IPS-18a (cell line): Measurements from ENCODE around the gene PRDM12.

Source experiments
- H3K27ac ChIP-seq: one replicate; pipeline ENCODE4 v1.5.1; 2013; ENCODE audit warnings: low read length
- H3K27me3 ChIP-seq: one replicate; pipeline ENCODE4 v1.6.1; 2013; ENCODE audit warnings: mild to moderate bottlenecking, low read length; ENCODE audit not compliant: control insufficient read depth, insufficient read depth
- H3K36me3 ChIP-seq: one replicate; pipeline ENCODE4 v1.6.1; 2013; ENCODE audit warnings: low read depth, low read length; ENCODE audit not compliant: control insufficient read depth
- H3K4me1 ChIP-seq: one replicate; pipeline ENCODE4 v1.6.1; 2013; ENCODE audit warnings: low read depth, low read length; ENCODE audit not compliant: control insufficient read depth
- H3K4me3 ChIP-seq: one replicate; pipeline ENCODE4 v1.5.1; 2013; ENCODE audit warnings: low read length
- H3K9ac ChIP-seq: one replicate; pipeline ENCODE4 v1.6.1; 2013; ENCODE audit warnings: mild to moderate bottlenecking, low read length, moderate library complexity
- H3K9me3 ChIP-seq: one replicate; pipeline ENCODE4 v1.6.1; 2013; ENCODE audit warnings: low read depth, low read length; ENCODE audit not compliant: control insufficient read depth

Gene PRDM12

GRCh38 chr9:130639124-130639765 is 25.1 kb upstream of the PRDM12 start:
- Histone ChIP-seq H3K36me3 (peaks cover 26% of the 10 kb centered on the region), H3K27me3 (no peaks in the 10 kb centered on the region), H3K9ac (no peak overlapping the region), H3K9me3 (no peaks in the 10 kb centered on the region), H3K4me3 (no peak overlapping the region), H3K27ac (no peak overlapping the region), H3K4me1 (peaks cover 4% of the 10 kb centered on the region)

- Histone ChIP-seq H3K27ac (no peak overlapping the region), H3K27me3 (no peaks in the 10 kb centered on the region), H3K36me3 (peaks cover 21% of the 10 kb centered on the region), H3K9ac (no peak overlapping the region), H3K4me3 (no peak overlapping the region), H3K9me3 (no peaks in the 10 kb centered on the region), H3K4me1 (peaks cover 4% of the 10 kb centered on the region)
Measured at GRCh38 chr9:130639866-130640555, 24.4 kb upstream of the PRDM12 start.

GRCh38 chr9:130640681-130641080 is 23.7 kb upstream of the PRDM12 start:
- Histone ChIP-seq H3K9me3 (no peaks in the 10 kb centered on the region), H3K9ac (no peak overlapping the region), H3K27me3 (no peaks in the 10 kb centered on the region), H3K36me3 (peaks cover 17% of the 10 kb centered on the region), H3K4me1 (peaks cover 4% of the 10 kb centered on the region), H3K27ac (no peak overlapping the region), H3K4me3 (no peak overlapping the region)

GRCh38 chr9:130642926-130643325 is 21.5 kb upstream of the PRDM12 start:
- no peak overlapping the region for H3K27ac ChIP-seq
- no peaks in the 10 kb centered on the region for H3K9me3 ChIP-seq
- H3K4me3 ChIP-seq, result no peak overlapping the region
- H3K9ac ChIP-seq, result no peak overlapping the region
- H3K36me3 ChIP-seq, result no peaks in the 10 kb centered on the region
- H3K27me3 ChIP-seq, result no peaks in the 10 kb centered on the region
- peaks cover 4% of the 10 kb centered on the region for H3K4me1 ChIP-seq

GRCh38 chr9:130651221-130651620 is 13.2 kb upstream of the PRDM12 start:
- H3K27ac ChIP-seq, result no peak overlapping the region
- no peaks in the 10 kb centered on the region for H3K9me3 ChIP-seq
- H3K4me3 ChIP-seq, result no peak overlapping the region
- H3K27me3 ChIP-seq, result peaks cover 17% of the 10 kb centered on the region
- no peak overlapping the region for H3K9ac ChIP-seq
- H3K36me3 ChIP-seq, result no peaks in the 10 kb centered on the region
- no peaks in the 10 kb centered on the region for H3K4me1 ChIP-seq

- H3K4me1 ChIP-seq, result no peaks in the 10 kb centered on the region
- H3K27me3 ChIP-seq, result peaks cover 22% of the 10 kb centered on the region
- H3K27ac ChIP-seq, result no peak overlapping the region
- no peak overlapping the region for H3K4me3 ChIP-seq
- no peaks in the 10 kb centered on the region for H3K9me3 ChIP-seq
- H3K9ac ChIP-seq, result no peak overlapping the region
- H3K36me3 ChIP-seq, result no peaks in the 10 kb centered on the region
Measured at GRCh38 chr9:130651752-130652151, 12.6 kb upstream of the PRDM12 start.

- Histone ChIP-seq H3K27ac (no peak overlapping the region), H3K9ac (no peak overlapping the region), H3K36me3 (no peaks in the 10 kb centered on the region), H3K27me3 (peaks cover 53% of the 10 kb centered on the region), H3K4me1 (no peaks in the 10 kb centered on the region), H3K4me3 (no peak overlapping the region), H3K9me3 (no peaks in the 10 kb centered on the region)
Measured at GRCh38 chr9:130654879-130655278, 9.5 kb upstream of the PRDM12 start.

- H3K9ac ChIP-seq, result no peak overlapping the region
- H3K4me3 ChIP-seq, result peak overlapping the region; percentile 17
- H3K27ac ChIP-seq, result no peak overlapping the region
- H3K4me1 ChIP-seq, result peaks cover 10% of the 10 kb centered on the region
- H3K27me3 ChIP-seq, result peaks cover 95% of the 10 kb centered on the region
- no peaks in the 10 kb centered on the region for H3K36me3 ChIP-seq
- H3K9me3 ChIP-seq, result no peaks in the 10 kb centered on the region
Measured at GRCh38 chr9:130658893-130659698, 5.3 kb upstream of the PRDM12 start.

GRCh38 chr9:130659699-130660248 is 4.6 kb upstream of the PRDM12 start:
- H3K9me3 ChIP-seq, result no peaks in the 10 kb centered on the region
- peaks cover 100% of the 10 kb centered on the region for H3K27me3 ChIP-seq
- H3K4me1 ChIP-seq, result peaks cover 10% of the 10 kb centered on the region
- no peaks in the 10 kb centered on the region for H3K36me3 ChIP-seq
- H3K27ac ChIP-seq, result no peak overlapping the region
- H3K9ac ChIP-seq, result no peak overlapping the region
- peak overlapping the region; percentile 17 for H3K4me3 ChIP-seq

- Histone ChIP-seq H3K4me3 (peak overlapping the region; percentile 42), H3K36me3 (no peaks in the 10 kb centered on the region), H3K27ac (no peak overlapping the region), H3K4me1 (peaks cover 10% of the 10 kb centered on the region), H3K9me3 (no peaks in the 10 kb centered on the region), H3K9ac (no peak overlapping the region), H3K27me3 (peaks cover 100% of the 10 kb centered on the region)
Measured at GRCh38 chr9:130660326-130660682, 4.1 kb upstream of the PRDM12 start.

GRCh38 chr9:130660683-130661450 is 3.5 kb upstream of the PRDM12 start:
- Histone ChIP-seq H3K4me3 (peak overlapping the region; percentile 42), H3K9ac (no peak overlapping the region), H3K27me3 (peaks cover 100% of the 10 kb centered on the region)

More at GRCh38 chr9:130660683-130661450, 3.5 kb upstream of the PRDM12 start:
- H3K27ac ChIP-seq, result no peak overlapping the region
- no peaks in the 10 kb centered on the region for H3K9me3 ChIP-seq
- H3K36me3 ChIP-seq, result no peaks in the 10 kb centered on the region
- peaks cover 11% of the 10 kb centered on the region for H3K4me1 ChIP-seq
